ENCODE data around the gene STUB1. TPM values are rescaled to one million over a fixed set of nuclear protein-coding genes. Genes with fewer than 3 reads are reported as not detected.

STUB1 gene
- total and polyA plus RNA-seq, 2 donors (not counting 3 experiments of a cell fraction or from before 2014, with no cell fraction given), result 107 to 147 TPM

DNA sequence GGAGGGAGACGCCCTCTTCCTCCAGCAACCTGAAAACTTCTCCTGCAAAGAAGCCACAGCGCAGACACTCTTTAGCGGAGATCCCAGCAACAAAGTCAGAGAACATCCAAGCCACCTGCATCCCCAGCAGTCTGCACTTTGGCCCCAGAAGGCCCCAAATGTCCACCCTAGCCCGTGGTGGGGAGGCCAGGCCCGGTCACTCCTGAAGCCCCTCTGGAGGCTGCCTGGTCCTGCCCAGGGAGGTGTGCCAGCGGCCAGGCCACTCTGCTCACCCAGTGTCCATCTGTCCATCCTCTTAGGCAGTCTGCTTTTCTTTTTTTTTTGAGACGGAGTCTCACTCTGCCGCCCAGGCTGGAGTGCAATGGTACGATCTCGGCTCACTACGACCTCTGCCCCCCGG lies 52.1 kb downstream of the STUB1 start:
- ChIA-PET POLR2A (no interaction called here), CTCF (interaction anchor here (1.0 to 1.5 kb wide), 2 partner anchors 20 to 29 kb away, joined by 3 to 5 read pairs; no protein-coding TSS in a partner anchor)
- intact Hi-C loops (cut with micrococcal nuclease) (no loop called here), dilution Hi-C loops (cut with MboI; ENCODE audit: extremely low pct_ligation_motif_present, low sequenced_read_pairs) (no loop called here)
- BruUV-seq (replicated peaks), result no TSS peak
- no peak for FAIRE-seq
- no peak overlapping the region for H3K4me2 ChIP-seq (ENCODE audit: insufficient read depth, low read length)
- H3K79me2 ChIP-seq (ENCODE audit: control insufficient read depth, insufficient read depth, low read length), result no peaks in the 10 kb centered on the region
- TF ChIP-seq MYC (IDR thresholded peaks at IDR 0.05; ENCODE audit: low read depth, low read length) (no peak), FOS (IDR thresholded peaks at IDR 0.05; ENCODE audit: borderline replicate concordance, insufficient read depth, low read length) (no peak), JUN (IDR thresholded peaks at IDR 0.05; ENCODE audit: borderline replicate concordance, insufficient read depth, insufficient read length, low read depth) (no peak), EZH2 (IDR thresholded peaks at IDR 0.05; ENCODE audit: borderline replicate concordance, low read depth, low read length, severe bottlenecking) (no peak), GATA2 (IDR thresholded peaks at IDR 0.05; ENCODE audit: insufficient read depth, insufficient read length, low read depth, low read length) (no peak), POLR2A (IDR thresholded peaks at IDR 0.05; ENCODE audit: low read depth, low read length) (no peak), POLR2AphosphoS5 (IDR thresholded peaks at IDR 0.05; ENCODE audit: insufficient read depth, low read depth, low read length) (no peak)
- TF ChIP-seq, protein P1, sequence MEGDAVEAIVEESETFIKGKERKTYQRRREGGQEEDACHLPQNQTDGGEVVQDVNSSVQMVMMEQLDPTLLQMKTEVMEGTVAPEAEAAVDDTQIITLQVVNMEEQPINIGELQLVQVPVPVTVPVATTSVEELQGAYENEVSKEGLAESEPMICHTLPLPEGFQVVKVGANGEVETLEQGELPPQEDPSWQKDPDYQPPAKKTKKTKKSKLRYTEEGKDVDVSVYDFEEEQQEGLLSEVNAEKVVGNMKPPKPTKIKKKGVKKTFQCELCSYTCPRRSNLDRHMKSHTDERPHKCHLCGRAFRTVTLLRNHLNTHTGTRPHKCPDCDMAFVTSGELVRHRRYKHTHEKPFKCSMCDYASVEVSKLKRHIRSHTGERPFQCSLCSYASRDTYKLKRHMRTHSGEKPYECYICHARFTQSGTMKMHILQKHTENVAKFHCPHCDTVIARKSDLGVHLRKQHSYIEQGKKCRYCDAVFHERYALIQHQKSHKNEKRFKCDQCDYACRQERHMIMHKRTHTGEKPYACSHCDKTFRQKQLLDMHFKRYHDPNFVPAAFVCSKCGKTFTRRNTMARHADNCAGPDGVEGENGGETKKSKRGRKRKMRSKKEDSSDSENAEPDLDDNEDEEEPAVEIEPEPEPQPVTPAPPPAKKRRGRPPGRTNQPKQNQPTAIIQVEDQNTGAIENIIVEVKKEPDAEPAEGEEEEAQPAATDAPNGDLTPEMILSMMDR (IDR thresholded peaks at IDR 0.05; ENCODE audit: extremely low read depth in 1 of 2, insufficient read depth in 1 of 2, low read depth in 1 of 2, low read length in 2 of 2), result no peak
- H3K27ac ChIP-seq (ENCODE audit: insufficient read depth, low read depth, low read length), result no peak overlapping the region
- no peaks in the 10 kb centered on the region for H3K9me1 ChIP-seq (replicated peaks; ENCODE audit: control insufficient read depth, extremely low read depth, insufficient read depth, low read length)
- no peak overlapping the region for H3K9ac ChIP-seq (replicated peaks; ENCODE audit: extremely low read depth, insufficient read depth, low read length)
- no peak overlapping the region for H2AFZ ChIP-seq (ENCODE audit: low read depth, low read length)
- H3K9me3 ChIP-seq (replicated peaks; ENCODE audit: control insufficient read depth, insufficient read depth, low read length), result no peaks in the 10 kb centered on the region
- H3K4me3 ChIP-seq (replicated peaks in 1 of 3; ENCODE audit: insufficient read depth in 1 of 3, low read depth in 1 of 3, low read length in 3 of 3), result no peak overlapping the region
- peaks cover 7 to 35% of the 10 kb centered on the region in 2 experiments for H3K36me3 ChIP-seq (ENCODE audit: control insufficient read depth in 2 of 2, extremely low read depth in 1 of 2, insufficient read depth in 2 of 2, low read length in 2 of 2)
- peaks cover 9% of the 10 kb centered on the region for H3K4me1 ChIP-seq (ENCODE audit: control insufficient read depth, extremely low read depth, insufficient read depth, low read length)
- H4K20me1 ChIP-seq (replicated peaks; ENCODE audit: control insufficient read depth, extremely low read depth, insufficient read depth, low read length), result no peaks in the 10 kb centered on the region
- no peaks in the 10 kb centered on the region for H3K27me3 ChIP-seq (ENCODE audit: control insufficient read depth in 2 of 2, insufficient read depth in 2 of 2, low read length in 2 of 2)
- DNase-seq (ENCODE audit: low read depth, low spot score), result no peak

Other genes with a start within 250 kb of the STUB1 start
- 65.0 and 70.1 TPM in 2 replicates for gene CAPN15, start 152.7 kb upstream of the STUB1 start, total RNA-seq
- gene CAPN15, start 152.7 kb upstream of the STUB1 start, polyA plus RNA-seq, result 33.9 and 48.6 TPM in 2 replicates
- gene PRR35, start 120.0 kb upstream of the STUB1 start, total RNA-seq, result not detected in 2 replicates
- gene PRR35, start 120.0 kb upstream of the STUB1 start, polyA plus RNA-seq, result not detected in 2 replicates
- gene NHLRC4, start 113.4 kb upstream of the STUB1 start, total RNA-seq, result 0.30 and 0.73 TPM in 2 replicates
- 0.94 and 0.96 TPM in 2 replicates for gene NHLRC4, start 113.4 kb upstream of the STUB1 start, polyA plus RNA-seq
- gene PIGQ, start 110.4 kb upstream of the STUB1 start, total RNA-seq, result 56.8 and 67.7 TPM in 2 replicates
- 66.9 and 82.9 TPM in 2 replicates for gene PIGQ, start 110.4 kb upstream of the STUB1 start, polyA plus RNA-seq
- gene RAB40C, start 90.3 kb upstream of the STUB1 start, total RNA-seq, result 16.7 and 18.8 TPM in 2 replicates
- gene RAB40C, start 90.3 kb upstream of the STUB1 start, polyA plus RNA-seq, result 12.4 and 16.3 TPM in 2 replicates
- gene WFIKKN1, start 49.4 kb upstream of the STUB1 start, total RNA-seq, result 0.28 and 0.40 TPM in 2 replicates
- gene WFIKKN1, start 49.4 kb upstream of the STUB1 start, polyA plus RNA-seq, result 0.03 and 0.06 TPM in 2 replicates
- gene METTL26, start 44.1 kb upstream of the STUB1 start, total RNA-seq, result 112 and 114 TPM in 2 replicates
- gene METTL26, start 44.1 kb upstream of the STUB1 start, polyA plus RNA-seq, result 138 and 215 TPM in 2 replicates
- 12.9 and 17.1 TPM in 2 replicates for gene MCRIP2, start 38.6 kb upstream of the STUB1 start, total RNA-seq
- gene MCRIP2, start 38.6 kb upstream of the STUB1 start, polyA plus RNA-seq, result 18.9 and 29.9 TPM in 2 replicates
- 50.0 and 51.8 TPM in 2 replicates for gene WDR90, start 31.0 kb upstream of the STUB1 start, total RNA-seq
- gene WDR90, start 31.0 kb upstream of the STUB1 start, polyA plus RNA-seq, result 22.2 and 29.2 TPM in 2 replicates
- gene RHOT2, start 12.3 kb upstream of the STUB1 start, total RNA-seq, result 96.0 and 106 TPM in 2 replicates
- gene RHOT2, start 12.3 kb upstream of the STUB1 start, polyA plus RNA-seq, result 139 and 190 TPM in 2 replicates
- 1.8 TPM in 2 replicates for gene RHBDL1, start 4.7 kb upstream of the STUB1 start, total RNA-seq
- gene RHBDL1, start 4.7 kb upstream of the STUB1 start, polyA plus RNA-seq, result 1.1 and 1.8 TPM in 2 replicates
- 53.4 and 55.1 TPM in 2 replicates for gene JMJD8, start 3.9 kb downstream of the STUB1 start, total RNA-seq
- 102 and 125 TPM in 2 replicates for gene JMJD8, start 3.9 kb downstream of the STUB1 start, polyA plus RNA-seq
- 9.9 and 11.2 TPM in 2 replicates for gene WDR24, start 10.0 kb downstream of the STUB1 start, total RNA-seq
- 9.9 and 14.1 TPM in 2 replicates for gene WDR24, start 10.0 kb downstream of the STUB1 start, polyA plus RNA-seq
- gene FBXL16, start 25.4 kb downstream of the STUB1 start, total RNA-seq, result 0.22 TPM in 1 of 2 replicates, not detected in the other
- 0.07 and 0.18 TPM in 2 replicates for gene FBXL16, start 25.4 kb downstream of the STUB1 start, polyA plus RNA-seq
- gene METRN, start 34.7 kb downstream of the STUB1 start, total RNA-seq, result 14.1 and 16.1 TPM in 2 replicates
- 10.0 and 23.4 TPM in 2 replicates for gene METRN, start 34.7 kb downstream of the STUB1 start, polyA plus RNA-seq
- 26.1 and 29.1 TPM in 2 replicates for gene ANTKMT, start 40.7 kb downstream of the STUB1 start, total RNA-seq
- 27.9 and 40.5 TPM in 2 replicates for gene ANTKMT, start 40.7 kb downstream of the STUB1 start, polyA plus RNA-seq
- 0.53 and 1.3 TPM in 2 replicates for gene CCDC78, start 46.0 kb downstream of the STUB1 start, total RNA-seq
- 0.50 and 1.2 TPM in 2 replicates for gene CCDC78, start 46.0 kb downstream of the STUB1 start, polyA plus RNA-seq
- 5.9 and 6.8 TPM in 2 replicates for gene HAGHL, start 46.7 kb downstream of the STUB1 start, total RNA-seq
- 6.3 and 8.5 TPM in 2 replicates for gene HAGHL, start 46.7 kb downstream of the STUB1 start, polyA plus RNA-seq
- gene CIAO3, start 60.6 kb downstream of the STUB1 start, total RNA-seq, result 31.2 and 33.8 TPM in 2 replicates
- gene CIAO3, start 60.6 kb downstream of the STUB1 start, polyA plus RNA-seq, result 23.1 and 29.1 TPM in 2 replicates
- not detected in 2 replicates for gene MSLN, start 80.3 kb downstream of the STUB1 start, total RNA-seq
- not detected in 2 replicates for gene MSLN, start 80.3 kb downstream of the STUB1 start, polyA plus RNA-seq
- 42.3 and 46.2 TPM in 2 replicates for gene RPUSD1, start 108.0 kb downstream of the STUB1 start, total RNA-seq
- 55.8 and 69.0 TPM in 2 replicates for gene RPUSD1, start 108.0 kb downstream of the STUB1 start, polyA plus RNA-seq
- gene CHTF18, start 108.2 kb downstream of the STUB1 start, total RNA-seq, result 58.6 and 69.5 TPM in 2 replicates
- gene CHTF18, start 108.2 kb downstream of the STUB1 start, polyA plus RNA-seq, result 33.0 and 45.3 TPM in 2 replicates
- gene GNG13, start 120.3 kb downstream of the STUB1 start, total RNA-seq, result not detected in 2 replicates
- gene GNG13, start 120.3 kb downstream of the STUB1 start, polyA plus RNA-seq, result not detected in 2 replicates

Measured in endothelial cell of umbilical vein (primary cell).